Lung (tissue), 12 donors: ENCODE measurements around the gene PRKAR1B. TPM values are rescaled to one million over a fixed set of nuclear protein-coding genes. Genes with fewer than 3 reads are reported as not detected.

Experiments used
- ATAC-seq: fragments of 200-7000 bp; cut with Tn5 transposase; one replicate; pipeline ENCODE4 v1.9.1; 2020; ENCODE audit warnings: moderate number of reproducible peaks; ENCODE audit not compliant: insufficient read depth, low FRiP score
- DNase-seq, 3 donors: peaks; one replicate each; pipeline ENCODE4 v3.0.0-alpha.2; 2013 to 2017
- H3K27ac ChIP-seq, 2 donors: one replicate each; pipeline ENCODE4 v1.5.1; 2013; ENCODE audit warnings: mild to moderate bottlenecking in 2 of 2, moderate library complexity in 2 of 2, control low read depth in 1 of 2, inconsistent platforms in 1 of 2, low read depth in 1 of 2, low read length in 1 of 2
- H3K27me3 ChIP-seq, 3 donors: one replicate each; pipeline ENCODE4 v1.5.1; 2013; ENCODE audit warnings: low read length in 2 of 3; ENCODE audit not compliant: control insufficient read depth in 3 of 3, insufficient read depth in 3 of 3
- H3K36me3 ChIP-seq, 4 donors: one replicate each; pipeline ENCODE4 v1.5.1; 2013; ENCODE audit warnings: low read length in 4 of 4, mild to moderate bottlenecking in 1 of 4, moderate library complexity in 1 of 4; ENCODE audit not compliant: control insufficient read depth in 4 of 4, insufficient read depth in 4 of 4
- H3K4me1 ChIP-seq, 5 donors: one replicate each; pipeline ENCODE4 v1.5.1; 2013; ENCODE audit warnings: low read length in 5 of 5, mild to moderate bottlenecking in 2 of 5, moderate library complexity in 1 of 5; ENCODE audit not compliant: control insufficient read depth in 5 of 5, insufficient read depth in 5 of 5
- H3K4me3 ChIP-seq: one replicate; pipeline ENCODE4 v1.5.1; 2013; ENCODE audit warnings: mild to moderate bottlenecking, control low read depth, moderate library complexity
- H3K9ac ChIP-seq, 2 donors: one replicate each; pipeline ENCODE4 v1.5.1; 2013; ENCODE audit warnings: low read length in 2 of 2, control low read depth in 1 of 2; ENCODE audit not compliant: insufficient read depth in 1 of 2
- H3K9me3 ChIP-seq, 4 donors: one replicate each; pipeline ENCODE4 v1.5.1; 2013; ENCODE audit warnings: low read length in 3 of 4, mild to moderate bottlenecking in 1 of 4, moderate library complexity in 1 of 4; ENCODE audit not compliant: control insufficient read depth in 4 of 4, insufficient read depth in 3 of 4
- WGBS, 2 donors: extraction: QIAGEN DNeasy Blood & Tissue Kit; methylation state at CpG; one replicate each; pipeline ENCODE4 v1.1.7; 2013; 5-methylcytosine and 5-hydroxymethylcytosine counted together
- polyA plus RNA-seq, 2 donors: library from polyadenylated mRNA; stranded (reverse); fragments of 200-250 nt; gene quantifications; one replicate each; pipeline ENCODE4 v1.2.1, GENCODE V29; 2013
- total RNA-seq, 2 donors: library from RNA; depleted of rRNA in 1 of 2; stranded (reverse); fragments of >200 nt in 1 of 2; gene quantifications; one replicate each; pipeline ENCODE4 v1.2.1, GENCODE V29; 2014 to 2021
- TF ChIP-seq, protein P1 (sequence below): IDR thresholded peaks from 2 replicates; pipeline ENCODE4 v1.5.1; 2012; ENCODE audit warnings: mild to moderate bottlenecking; ENCODE audit errors: control extremely low read depth, extremely low read depth
- donor health status: control.
- donor health status: control.
- donor health status: Bipolar disorder and iron deficiency.
- donor health status: healthy.
- donor health status: DM: yes; HTN: yes; CAD: no.

Gene PRKAR1B
- total and polyA plus RNA-seq, 4 donors, result 11.3 to 32.0 (median 16.3) TPM

GRCh38 chr7:539731-540411, 187.2 kb downstream of the PRKAR1B start:
- no peaks in the 10 kb centered on the region for H3K36me3 ChIP-seq
- H3K4me3 ChIP-seq, result no peak overlapping the region
- 65 to 83% methylated on average over 17 of the region's 17 CpGs for WGBS, 2 donors
- peak overlapping the region in 1 of 2 donors; percentile 47 for H3K27ac ChIP-seq
- no peak overlapping the region for H3K9ac ChIP-seq
- peak; percentile 78 to 85 (median 85) for DNase-seq
- TF ChIP-seq, protein P1, sequence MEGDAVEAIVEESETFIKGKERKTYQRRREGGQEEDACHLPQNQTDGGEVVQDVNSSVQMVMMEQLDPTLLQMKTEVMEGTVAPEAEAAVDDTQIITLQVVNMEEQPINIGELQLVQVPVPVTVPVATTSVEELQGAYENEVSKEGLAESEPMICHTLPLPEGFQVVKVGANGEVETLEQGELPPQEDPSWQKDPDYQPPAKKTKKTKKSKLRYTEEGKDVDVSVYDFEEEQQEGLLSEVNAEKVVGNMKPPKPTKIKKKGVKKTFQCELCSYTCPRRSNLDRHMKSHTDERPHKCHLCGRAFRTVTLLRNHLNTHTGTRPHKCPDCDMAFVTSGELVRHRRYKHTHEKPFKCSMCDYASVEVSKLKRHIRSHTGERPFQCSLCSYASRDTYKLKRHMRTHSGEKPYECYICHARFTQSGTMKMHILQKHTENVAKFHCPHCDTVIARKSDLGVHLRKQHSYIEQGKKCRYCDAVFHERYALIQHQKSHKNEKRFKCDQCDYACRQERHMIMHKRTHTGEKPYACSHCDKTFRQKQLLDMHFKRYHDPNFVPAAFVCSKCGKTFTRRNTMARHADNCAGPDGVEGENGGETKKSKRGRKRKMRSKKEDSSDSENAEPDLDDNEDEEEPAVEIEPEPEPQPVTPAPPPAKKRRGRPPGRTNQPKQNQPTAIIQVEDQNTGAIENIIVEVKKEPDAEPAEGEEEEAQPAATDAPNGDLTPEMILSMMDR, result no peak
- ATAC-seq, result peak; percentile 38
- peaks cover 0 to 13% (median 8%) of the 10 kb centered on the region in 5 donors for H3K4me1 ChIP-seq
- no peaks in the 10 kb centered on the region for H3K27me3 ChIP-seq
- peaks cover 0 to 5% (median 0%) of the 10 kb centered on the region in 4 donors for H3K9me3 ChIP-seq

DNA sequence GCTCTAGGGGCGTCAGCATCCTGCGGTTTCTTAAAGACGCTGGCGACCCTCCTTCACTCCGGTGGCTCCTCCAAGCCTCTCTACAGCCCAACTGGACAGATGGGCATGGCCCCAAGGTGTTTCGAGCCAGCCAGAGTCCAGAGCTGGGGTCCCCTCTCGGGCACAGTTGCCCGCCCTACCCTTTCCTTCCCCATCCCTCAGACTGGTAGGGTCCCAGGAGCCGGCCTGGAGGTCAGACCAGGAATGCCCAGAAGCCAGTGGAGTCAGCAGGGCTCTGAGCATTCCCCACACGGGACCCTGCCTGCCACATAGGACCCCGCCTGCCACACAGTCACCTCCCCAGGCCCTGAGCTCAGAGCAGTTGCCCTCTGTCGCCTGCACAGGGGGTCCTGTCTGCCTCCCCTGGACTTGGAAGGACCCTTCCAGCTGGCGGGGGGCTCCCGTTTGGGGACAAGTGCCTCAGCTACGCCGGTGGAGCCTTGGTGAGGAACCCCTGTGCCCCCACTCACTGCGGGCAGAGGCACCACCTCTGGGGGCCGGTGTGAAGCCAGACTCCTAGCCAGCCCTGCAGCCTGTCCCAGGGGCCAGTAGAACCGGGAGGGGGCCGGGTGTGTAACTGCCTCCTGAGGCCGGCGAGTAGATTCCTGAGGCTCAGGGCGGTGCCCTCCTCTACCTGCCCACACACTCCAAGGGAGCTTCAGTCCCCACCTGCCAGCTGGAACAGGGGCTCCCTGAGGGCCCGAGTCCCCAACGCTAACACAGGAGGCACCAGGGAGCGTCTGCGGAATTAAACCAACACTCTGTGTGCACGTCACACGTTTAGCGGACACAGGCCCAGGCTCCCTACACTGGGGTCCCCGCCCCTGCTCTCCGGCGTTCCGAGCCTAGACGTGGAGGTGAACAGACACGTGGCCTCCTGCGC, 188.1 kb downstream of the PRKAR1B start:
- Histone ChIP-seq H3K4me3 (no peak overlapping the region), H3K27me3 (no peaks in the 10 kb centered on the region), H3K36me3 (no peaks in the 10 kb centered on the region), H3K9me3 (peaks cover 0 to 5% (median 0%) of the 10 kb centered on the region in 4 donors), H3K4me1 (peaks cover 0 to 13% (median 8%) of the 10 kb centered on the region in 5 donors), H3K27ac (peak overlapping the region in 1 of 2 donors; percentile 89), H3K9ac (no peak overlapping the region)
- peak in 1 of 3 donors; percentile 49 for DNase-seq
- ATAC-seq, result no peak
- WGBS, 2 donors, result 71 to 78% methylated on average over 37 of the region's 37 CpGs
- TF ChIP-seq, protein P1, result no peak

GRCh38 chr7:537911-538634, 189.0 kb downstream of the PRKAR1B start:
- Histone ChIP-seq H3K9me3 (peaks cover 0 to 5% (median 0%) of the 10 kb centered on the region in 4 donors), H3K27ac (peak overlapping the region in 1 of 2 donors; percentile 89), H3K4me1 (peaks cover 0 to 13% (median 8%) of the 10 kb centered on the region in 5 donors), H3K27me3 (no peaks in the 10 kb centered on the region), H3K4me3 (no peak overlapping the region), H3K36me3 (no peaks in the 10 kb centered on the region), H3K9ac (no peak overlapping the region)
- WGBS, 2 donors, result 45 to 60% methylated on average over 19 to 21 of the region's 21 CpGs
- ATAC-seq, result peak; percentile 78
- TF ChIP-seq, protein P1, result no peak
- DNase-seq, result peak in 1 of 3 donors; percentile 50
